GM21619 (cell line): ENCODE measurements around the gene DEDD.
"Not testable (repeated sequence)": the region's sequence is repeated elsewhere in the genome, so short reads cannot be mapped to it uniquely, and the experiment has no call there.

ENCODE experiments used
- ATAC-seq: cut with Tn5 transposase; IDR thresholded peaks from one replicate; pipeline ENCODE4 v1.9.1; 2021; ENCODE audit not compliant: unreplicated experiment

DEDD gene

GRCh38 chr1:161128591-161129420 lies 3.7 kb downstream of the DEDD start:
- no peak for ATAC-seq

- no peak for ATAC-seq
Observed at GRCh38 chr1:161127649-161128048, 4.8 kb downstream of the DEDD start.

DNA sequence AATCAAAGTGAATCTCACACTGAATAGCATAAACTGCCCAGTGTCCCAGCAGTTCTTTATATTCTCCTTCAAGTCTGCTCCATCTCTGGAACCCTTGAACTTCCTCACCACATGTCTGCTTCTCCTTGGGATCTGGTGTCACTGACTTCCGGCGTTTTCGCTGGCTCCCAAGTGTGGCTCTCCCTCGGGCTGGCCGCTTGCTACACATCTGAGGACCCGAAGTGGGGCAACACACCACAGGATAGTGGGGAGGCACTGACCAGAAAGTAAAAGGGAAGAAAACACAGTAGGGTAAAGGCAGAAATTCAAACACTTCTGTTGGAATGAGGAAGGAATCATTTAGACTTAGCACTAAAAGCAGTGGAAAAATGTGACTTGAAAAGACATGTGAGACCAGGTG lies 9.5 kb downstream of the DEDD start:
- no peak for ATAC-seq

- no peak for ATAC-seq
Observed at GRCh38 chr1:161121834-161122233, 10.6 kb downstream of the DEDD start.

DNA sequence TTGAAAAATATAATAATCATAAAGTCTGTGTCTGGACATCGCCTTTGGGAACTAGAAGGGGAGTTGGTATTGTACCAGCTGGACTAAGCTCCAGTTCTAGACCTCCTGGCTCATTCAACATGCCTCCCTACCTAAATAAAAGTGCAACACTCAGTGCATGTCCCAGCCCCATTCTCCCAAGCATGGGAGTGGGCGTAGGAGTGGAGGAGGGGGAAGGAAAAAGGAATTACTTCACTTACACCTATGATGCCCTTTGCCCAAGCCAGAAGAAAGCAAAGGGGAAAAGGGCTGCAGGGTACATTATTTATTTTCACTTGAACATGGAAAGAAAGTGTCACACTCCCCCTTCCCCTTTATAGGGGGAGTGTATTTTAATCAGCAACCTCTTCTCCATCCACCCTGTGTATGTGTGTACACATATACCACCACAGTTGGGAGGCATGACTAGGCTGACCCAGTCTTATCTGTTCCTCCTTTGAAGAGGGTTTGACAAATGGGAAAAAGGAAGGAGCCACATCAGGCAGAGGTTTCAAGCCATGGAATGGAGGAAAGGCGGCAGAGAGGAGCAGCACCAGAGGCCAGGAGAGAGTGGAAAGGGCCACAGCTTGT lies 11.3 kb downstream of the DEDD start:
- no peak for ATAC-seq

GRCh38 chr1:161119092-161119903 lies 13.2 kb downstream of the DEDD start:
- ATAC-seq: peak; percentile 41

GRCh38 chr1:161117759-161118581 lies 14.5 kb downstream of the DEDD start, which contains the start of the genes NIT1 and PFDN2:
NIT1 (plus strand) TSS chr1:161118105; CDS start chr1:161118177, 72 bp downstream.
PFDN2 (minus strand) TSS chr1:161118037; CDS start chr1:161118026, 11 bp downstream.
- ATAC-seq: peak; percentile 85

DNA sequence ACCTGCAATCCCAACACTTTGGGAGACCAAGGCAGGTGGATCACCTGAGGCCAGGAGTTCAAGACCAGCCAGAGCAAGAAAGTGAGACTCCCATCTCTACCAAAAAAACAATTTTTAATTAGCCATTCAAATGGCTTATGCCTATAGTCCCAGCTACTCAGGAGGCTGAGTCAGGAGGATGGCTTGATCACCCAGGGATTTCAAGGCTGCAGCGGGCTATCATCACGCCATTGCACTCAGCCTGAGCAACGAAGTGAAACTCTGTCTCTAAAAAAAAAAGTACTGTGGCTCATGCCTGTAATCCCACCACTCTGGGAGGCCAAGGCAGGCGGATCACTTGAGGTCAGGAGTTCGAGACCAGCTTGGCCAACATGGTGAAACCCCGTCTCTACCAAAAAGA lies 16.5 kb downstream of the DEDD start:
- not testable (repeated sequence) for ATAC-seq

DNA sequence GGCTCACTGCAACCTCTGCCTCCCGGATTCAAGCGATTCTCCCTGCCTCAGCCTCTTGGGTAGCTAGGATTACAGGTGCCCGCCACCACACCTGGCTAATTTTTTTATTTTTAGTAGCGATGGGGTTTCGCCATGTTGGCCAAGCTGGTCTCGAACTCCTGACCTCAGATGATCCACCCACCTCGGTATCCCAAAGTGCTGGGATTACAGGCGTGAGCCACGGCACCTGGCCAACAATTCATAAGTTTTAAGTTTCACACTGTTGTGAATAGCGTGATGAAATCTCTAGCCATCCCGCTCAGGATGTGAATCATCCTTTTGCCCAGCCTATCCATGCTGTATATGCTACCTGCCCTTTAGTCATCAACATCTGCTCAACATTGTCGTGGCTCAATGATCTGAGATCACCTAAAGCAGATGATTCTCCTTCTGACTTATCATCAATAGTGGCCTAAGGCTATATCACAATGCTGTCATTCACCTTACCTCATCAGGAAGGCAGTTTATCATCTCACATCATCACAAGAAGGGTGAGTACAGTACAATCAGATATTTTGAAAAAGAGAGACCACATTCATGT lies 17.2 kb downstream of the DEDD start:
- no peak for ATAC-seq

- no peak for ATAC-seq
Observed at GRCh38 chr1:161114556-161114955, 17.9 kb downstream of the DEDD start.

- no peak for ATAC-seq
Observed at GRCh38 chr1:161113915-161114314, 18.6 kb downstream of the DEDD start.

DNA sequence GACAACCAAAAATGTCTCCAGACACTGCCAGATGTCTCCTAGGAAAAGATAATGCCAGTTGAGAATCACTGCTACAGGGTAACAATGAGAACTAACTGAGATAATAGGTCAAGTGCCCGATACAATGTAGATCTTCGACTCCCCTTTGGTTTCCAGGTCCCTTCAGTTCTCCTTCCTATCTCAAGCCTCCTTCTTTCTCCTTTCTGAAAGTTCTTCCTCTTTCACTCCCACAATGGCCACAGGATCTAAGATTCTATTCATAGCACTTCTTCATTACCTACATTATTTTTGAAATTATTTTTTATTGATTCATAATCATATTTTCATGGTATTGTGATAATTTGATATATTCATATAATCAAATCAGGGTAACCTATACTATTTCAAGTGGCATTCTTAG lies 20.9 kb downstream of the DEDD start:
- no peak for ATAC-seq

- ATAC-seq: no peak
Observed at GRCh38 chr1:161111117-161111516, 21.4 kb downstream of the DEDD start.

- ATAC-seq: no peak
Observed at GRCh38 chr1:161106431-161106830, 26.0 kb downstream of the DEDD start.

DNA sequence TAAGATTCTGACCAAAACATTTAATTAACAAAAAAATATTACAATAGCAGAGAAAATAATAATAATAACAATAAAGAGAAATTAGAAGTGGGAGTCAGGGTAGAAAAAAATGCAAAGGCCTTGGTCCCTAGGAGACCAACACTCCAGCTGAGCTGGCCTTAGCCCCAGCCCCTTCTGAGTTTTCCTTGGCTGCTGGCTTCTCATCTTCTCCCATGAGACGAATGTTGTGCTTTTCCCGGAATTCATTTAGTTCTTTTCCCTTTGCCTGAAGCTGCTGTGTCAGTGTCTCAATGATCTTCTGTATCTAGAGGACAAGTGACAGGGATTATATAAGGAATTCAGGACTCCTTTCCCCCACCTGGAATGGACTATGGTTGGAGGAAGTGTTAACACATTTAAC lies 31.9 kb downstream of the DEDD start:
- ATAC-seq: no peak

DNA sequence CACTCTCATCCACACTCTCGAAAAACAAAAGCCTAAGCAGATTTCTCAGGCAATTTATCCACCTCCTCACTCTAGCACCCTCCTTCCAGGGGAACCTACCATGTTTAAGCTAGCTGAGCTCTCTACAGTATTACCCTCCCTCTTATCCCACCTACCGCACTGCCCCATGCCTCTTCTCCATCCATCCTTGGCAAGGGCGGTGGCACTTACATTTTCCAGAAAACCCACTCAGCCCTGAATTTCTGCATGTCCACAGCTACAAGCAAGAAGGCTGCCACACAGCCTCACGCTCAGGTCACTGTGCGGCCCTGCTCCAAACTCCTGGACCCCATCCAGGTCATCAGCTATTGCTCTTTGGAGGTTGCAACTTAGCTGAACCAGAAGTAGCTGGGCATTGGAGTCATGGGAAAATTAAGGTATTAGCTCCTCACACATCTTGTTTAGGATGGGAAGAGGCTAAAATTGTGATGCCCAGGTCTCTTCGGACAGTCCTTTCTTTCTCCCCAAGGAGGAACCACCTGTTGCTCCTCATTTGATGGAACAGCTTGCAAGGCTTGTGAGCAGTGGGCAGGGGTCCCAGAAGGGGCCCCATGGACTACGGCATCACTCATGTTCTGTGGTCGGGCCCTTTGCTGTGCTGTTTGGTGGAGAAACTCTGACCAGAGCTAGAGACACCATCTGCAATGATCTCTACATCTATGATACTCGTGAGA lies 33.2 kb downstream of the DEDD start:
- ATAC-seq: no peak

DNA sequence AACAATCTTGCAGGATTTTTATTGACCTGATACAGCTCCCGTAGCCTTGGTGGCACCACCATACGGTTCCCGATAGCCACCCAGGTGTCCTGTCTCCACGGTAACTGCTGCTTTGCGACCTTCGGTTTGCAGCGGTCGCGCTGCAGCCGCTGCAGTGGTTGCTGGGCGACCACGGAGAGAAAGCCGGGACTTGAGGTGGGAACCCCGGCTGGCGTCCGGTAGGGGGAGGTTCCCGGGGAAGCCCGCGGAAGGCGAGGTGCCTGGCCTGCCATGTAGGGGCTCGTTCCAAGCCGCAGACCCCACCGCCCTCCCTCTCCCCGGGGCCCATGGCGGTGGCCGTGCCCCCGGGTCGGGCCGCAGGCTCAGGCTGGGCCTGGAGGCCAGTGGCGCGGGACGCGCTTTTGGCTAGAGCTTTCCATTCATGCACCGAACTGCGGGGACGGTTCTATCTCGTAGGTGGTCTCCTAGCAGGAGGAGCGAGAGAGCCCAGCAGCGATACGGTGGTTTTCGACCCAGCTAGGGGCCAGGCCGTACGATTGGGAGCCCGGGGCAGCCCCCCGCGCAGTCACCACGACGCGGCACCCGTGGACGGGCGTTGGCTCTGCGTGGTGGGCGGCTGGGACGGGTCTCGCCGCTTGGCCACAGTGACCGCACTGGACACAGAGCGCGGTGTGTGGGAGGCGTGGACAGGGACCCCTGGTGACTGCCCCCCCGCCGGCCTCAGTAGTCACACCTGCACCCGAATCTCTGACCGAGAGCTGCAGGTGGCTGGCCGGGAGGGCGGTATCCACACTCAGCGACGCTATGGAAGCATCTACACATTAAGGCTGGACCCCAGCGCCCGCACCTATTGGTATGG lies 34.0 kb downstream of the DEDD start, which contains the start of gene KLHDC9:
Gene KLHDC9 (plus strand): TSS at position 152 of the 859 bp plus-strand sequence. CDS start 175 bp downstream, at position 327.
- peak; percentile 70 for ATAC-seq

DNA sequence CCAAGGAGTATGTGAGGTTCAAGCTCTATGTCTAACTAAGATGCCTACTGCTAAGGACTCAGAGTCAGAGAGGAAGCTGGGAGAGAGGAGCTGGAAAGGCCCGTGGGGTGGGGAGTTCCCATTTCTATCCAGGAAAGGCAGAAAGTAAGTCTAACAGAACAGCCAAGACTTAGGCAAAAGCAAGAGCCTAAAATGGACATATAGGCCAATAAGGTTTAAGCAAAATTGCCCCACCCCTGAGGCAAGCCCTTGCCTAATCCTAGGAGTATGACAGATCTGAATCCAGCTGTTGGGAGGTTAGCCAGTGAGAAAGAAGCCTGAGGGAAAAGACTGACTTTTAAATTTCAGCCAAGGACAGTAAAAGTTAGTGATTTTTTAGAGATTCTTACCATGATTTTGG lies 35.9 kb downstream of the DEDD start:
- no peak for ATAC-seq

GRCh38 chr1:161096015-161096414 lies 36.5 kb downstream of the DEDD start:
- ATAC-seq: peak; percentile 42
